CD4-positive, alpha-beta T cell treated with Interleukin-21 for 1 hour (primary cell): ENCODE results near the gene ASB16.

ENCODE experiments used
- DNase-seq: peaks from one replicate; pipeline ENCODE4 v3.0.0-alpha.2; 2020

ASB16 gene

DNA sequence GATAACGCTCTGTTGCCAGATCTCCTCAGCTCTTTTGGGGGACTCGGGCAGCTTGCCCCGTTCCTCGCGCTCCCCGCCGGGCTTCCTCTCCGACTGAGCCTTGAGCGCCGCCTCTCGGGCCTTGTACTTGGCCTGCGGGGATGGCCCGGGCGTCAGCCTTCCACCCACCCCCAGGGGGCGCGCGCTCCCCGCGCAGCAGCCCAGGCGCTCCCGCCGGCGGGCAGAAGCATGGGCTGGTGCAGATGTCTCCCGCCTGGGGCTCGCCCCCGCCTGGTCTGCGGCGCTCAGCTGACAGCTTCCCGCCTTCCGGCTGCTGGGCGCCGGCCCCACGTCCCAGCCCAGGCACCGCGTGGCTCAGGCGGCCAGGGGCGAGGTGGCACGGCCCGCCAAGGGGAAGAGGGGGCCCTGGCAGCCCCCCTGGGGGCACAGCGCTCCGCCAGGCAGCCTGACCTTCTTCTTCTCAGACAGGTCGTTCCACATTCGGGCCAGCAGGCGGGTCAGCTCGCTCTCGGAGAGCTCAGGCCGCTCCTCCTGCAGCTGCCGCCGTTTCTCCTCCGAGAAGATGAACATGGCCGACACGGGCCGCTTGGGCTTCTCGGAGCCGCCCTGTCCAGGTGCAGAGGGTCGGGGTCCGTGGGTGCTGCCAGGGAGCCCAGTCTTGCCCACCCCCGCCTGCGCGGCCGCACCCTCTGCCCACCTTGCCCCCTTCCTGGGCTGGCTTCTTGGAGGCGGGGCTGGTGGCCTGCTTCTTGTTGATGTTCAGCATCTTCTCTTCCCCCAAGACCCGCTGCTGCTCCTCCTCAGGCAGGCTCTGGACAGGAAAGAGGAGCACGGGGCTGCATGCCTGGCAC is 40.1 kb downstream of the ASB16 start:
- DNase-seq: peak; percentile 93

- no peak for DNase-seq
These were observed 41.1 kb downstream of the ASB16 start for GRCh38 chr17:44211281-44212265.

GRCh38 chr17:44212507-44213402 is 42.3 kb downstream of the ASB16 start:
- no peak for DNase-seq

DNA sequence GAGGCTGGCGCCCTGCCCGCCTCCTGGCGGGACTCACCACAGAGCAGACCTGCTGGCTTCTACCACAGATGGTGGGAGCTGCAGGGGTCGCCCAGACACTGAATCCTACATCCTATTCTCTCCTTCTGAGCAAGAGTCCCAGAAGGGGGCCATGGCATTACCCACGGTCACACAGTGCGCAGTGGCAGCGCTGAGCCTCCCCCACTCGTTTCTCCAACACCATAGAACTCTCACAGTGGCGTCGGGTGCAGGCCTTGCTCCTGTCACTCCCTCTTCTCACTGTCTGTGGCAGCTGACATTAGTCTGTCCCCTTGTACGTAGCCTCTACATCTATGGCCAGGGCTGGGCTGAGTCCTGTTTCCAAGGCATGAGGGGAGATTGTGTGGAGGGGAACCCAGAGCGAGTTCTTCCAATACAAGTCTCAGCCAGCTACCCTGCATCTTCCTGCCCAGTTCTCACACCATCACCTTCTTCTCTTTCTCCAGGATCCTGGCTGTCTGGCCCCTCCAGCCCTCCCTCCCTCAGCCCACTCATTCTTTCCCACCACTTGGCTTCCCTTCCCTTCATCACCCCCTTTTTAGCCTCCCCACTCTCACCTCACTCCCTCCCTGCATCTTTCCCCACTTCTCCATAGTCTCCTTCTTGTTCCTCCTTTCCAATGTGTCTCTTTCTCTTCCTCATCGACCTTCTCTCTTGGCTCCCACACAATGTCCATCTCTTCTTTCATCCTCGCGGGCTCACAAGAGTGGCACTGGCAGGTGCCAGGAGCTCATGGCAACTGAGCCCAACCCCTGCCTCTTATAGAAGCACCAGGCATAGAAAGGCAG is 43.1 kb downstream of the ASB16 start:
- no peak for DNase-seq

- DNase-seq: no peak
These were observed 43.7 kb downstream of the ASB16 start for GRCh38 chr17:44214230-44214494.

DNA sequence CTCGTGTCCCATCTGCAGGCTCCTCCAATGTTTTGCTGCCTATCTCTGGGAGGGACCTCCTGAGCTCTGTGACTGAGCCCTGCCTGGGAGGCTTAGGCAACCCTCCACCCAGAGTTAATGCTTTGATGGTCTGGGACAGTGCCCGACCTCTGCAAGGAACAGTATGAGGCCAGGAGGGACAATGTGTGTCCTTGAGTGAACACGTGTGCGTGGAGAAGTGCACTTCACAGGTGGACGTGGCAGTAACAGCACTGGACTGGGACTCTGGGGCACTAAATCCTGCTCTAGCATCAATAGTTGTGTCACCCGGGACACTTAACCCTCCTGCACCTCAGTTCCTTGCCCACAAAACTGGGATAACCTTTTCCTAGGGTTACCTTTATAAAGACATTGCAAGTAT is 44.4 kb downstream of the ASB16 start:
- DNase-seq: no peak

DNA sequence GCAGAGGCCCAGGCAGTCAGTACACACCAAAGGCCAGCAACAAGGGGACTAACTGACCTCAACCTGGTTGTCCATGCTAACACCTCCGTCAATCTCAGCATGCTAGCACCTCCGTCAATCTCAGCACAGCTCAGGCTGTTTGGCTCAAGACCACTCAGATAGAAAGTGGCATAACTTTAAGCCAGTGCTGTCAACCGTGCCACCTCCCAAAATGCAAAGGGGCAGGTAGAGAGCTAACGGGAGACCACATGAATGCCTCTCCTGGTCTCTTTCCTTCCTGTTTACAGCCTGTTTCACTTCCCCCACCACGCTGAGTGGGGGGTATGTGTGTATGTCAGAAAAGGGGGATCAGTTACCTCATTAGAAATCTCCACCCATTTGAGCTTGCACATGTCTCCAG is 45.7 kb downstream of the ASB16 start:
- DNase-seq: peak; percentile 56

GRCh38 chr17:44216694-44217093 is 46.2 kb downstream of the ASB16 start:
- DNase-seq: no peak

GRCh38 chr17:44217738-44218343 is 47.3 kb downstream of the ASB16 start:
- no peak for DNase-seq

DNA sequence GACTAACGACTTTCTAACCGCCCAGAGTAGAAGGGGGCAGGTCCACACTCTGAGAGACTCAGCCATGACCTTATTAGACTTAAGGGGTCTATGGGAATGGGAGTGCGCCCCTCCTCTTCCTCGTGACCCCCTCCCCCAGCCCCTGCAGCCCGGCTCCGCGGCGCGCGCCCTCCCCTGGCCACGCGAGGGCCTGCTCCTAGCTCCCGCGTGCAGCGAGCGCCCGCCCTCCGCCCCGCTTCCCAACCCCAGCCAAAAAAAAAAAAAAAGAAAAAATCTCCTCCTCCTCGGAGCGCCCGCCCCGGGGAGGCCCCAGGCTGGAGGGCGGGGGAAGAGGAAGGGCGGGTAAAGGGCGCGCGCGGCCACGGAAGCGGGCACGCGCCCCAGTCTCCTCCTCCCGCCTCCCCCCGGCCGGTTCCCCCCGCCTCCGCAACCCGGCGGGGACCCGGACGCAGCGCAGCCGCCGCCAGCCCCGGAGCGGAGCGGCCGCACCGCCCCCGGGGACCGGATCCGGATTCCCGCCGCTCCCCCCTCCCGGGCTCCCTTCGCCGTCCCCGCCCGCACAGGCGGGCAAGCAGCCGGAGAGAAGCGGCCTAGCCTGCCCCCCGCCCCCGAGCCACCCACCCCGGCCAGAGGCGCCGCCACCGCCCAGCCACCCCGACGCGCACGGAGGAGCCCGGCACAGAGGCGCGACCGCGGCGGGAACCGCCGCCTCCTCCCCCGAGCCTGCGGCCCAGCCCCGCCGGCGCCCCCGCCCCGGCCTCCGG is 48.0 kb downstream of the ASB16 start:
- peak; percentile 92 for DNase-seq

DNA sequence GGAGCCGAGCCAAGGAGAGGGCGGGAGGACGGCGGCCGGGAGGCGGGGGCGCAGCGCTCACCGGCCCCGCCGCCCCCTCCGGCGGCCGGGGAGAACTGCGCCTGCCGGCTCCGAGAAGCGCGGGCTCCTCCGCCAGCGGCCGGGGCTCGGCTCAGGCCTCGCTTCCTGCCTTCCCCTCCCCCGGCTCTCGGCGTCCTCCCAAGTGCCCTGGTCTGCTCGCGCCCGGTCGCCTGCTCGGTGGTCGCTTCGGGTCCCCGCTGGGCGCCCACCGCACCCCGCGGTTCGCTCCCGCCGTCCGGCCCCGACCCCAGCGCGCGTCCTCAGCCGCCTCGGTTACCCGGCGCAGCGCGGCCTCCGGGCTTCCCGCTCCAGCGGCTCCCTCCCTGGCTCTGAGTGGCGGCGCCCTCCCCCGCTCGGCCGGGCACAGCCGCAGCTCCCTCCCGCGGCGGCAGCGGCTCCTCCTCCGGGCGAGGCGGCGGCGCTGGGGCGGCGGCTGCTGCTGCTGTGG is 48.7 kb downstream of the ASB16 start:
- DNase-seq: peak; percentile 73

DNA sequence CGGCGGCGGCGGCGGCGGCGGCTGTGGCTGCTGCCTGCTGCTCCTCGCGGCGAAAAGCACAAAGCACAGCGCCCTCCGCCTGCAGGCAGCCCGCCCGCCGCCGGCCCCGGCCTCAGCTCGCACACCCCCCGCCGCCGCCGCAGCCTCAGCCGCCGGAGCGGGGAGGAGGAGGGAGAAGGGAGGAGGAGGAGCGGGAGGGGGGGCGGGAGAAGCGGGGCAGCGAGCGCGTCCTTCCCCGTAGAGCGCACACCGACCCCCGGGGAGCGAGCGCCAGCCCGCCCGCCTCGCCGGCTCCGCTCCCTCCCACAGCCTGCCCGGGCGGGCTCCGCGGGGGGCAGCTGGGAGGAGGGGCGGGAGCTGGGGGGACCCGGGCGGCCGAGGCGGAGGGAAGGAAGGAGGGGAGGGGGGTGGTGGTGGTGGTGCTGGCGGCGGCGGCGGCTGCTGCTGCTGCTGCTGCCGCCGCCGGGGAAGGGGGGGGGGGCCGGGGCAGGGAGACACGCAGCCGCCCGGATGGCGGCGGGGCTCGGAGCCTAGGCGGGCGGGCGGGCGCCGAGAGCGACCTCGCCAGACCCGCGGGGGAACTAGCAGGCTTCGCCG is 49.2 kb downstream of the ASB16 start, which contains the start of gene UBTF:
Gene UBTF (minus strand): TSS at position 60 of the 597 bp plus-strand sequence. CDS start 1,446 bp downstream, outside the sequence.
- peak; percentile 83 for DNase-seq

GRCh38 chr17:44220213-44221083 is 49.9 kb downstream of the ASB16 start:
- DNase-seq: peak; percentile 59

DNA sequence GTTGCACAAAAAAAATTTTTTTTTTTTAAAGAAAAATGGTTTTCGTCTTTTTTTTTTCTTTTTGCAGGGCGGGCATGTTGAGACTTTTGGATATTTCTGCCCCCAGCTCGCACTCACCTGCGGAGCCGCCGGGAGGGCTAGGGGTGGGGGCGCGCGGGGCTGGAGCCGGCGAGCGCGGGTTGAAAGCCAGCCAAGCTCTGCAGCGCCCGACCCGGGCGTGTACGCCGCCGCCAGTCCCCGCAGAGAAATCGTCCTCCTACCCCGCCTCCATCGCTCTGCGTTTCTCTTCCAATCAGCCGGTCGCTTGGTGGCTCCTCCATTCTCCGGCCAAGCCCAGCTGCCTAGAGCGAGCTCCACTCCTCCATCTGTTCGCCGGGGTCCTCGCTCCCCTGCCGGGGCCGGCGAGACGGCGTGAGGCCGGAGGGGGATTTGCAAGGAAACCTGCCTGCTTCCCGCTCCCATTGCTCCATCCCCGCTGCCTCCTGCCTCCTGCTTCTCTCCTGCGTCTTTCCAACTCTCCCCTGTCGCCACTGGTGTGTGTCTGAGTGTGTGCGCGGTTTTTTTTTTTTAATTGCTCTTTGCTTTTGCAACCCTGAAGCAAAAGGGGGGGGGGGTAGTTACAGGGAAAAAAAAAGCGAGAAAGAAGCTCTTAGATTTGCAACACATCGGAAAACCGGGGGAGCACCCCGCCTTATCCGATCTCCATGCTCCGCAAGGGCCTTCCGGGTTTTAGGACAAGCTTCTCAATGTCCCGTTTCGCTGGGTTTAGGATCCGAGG is 50.8 kb downstream of the ASB16 start:
- peak; percentile 65 for DNase-seq

GRCh38 chr17:44221862-44222111 is 51.3 kb downstream of the ASB16 start:
- no peak for DNase-seq

- DNase-seq: peak; percentile 67
These were observed 51.8 kb downstream of the ASB16 start for GRCh38 chr17:44222112-44222869.

DNA sequence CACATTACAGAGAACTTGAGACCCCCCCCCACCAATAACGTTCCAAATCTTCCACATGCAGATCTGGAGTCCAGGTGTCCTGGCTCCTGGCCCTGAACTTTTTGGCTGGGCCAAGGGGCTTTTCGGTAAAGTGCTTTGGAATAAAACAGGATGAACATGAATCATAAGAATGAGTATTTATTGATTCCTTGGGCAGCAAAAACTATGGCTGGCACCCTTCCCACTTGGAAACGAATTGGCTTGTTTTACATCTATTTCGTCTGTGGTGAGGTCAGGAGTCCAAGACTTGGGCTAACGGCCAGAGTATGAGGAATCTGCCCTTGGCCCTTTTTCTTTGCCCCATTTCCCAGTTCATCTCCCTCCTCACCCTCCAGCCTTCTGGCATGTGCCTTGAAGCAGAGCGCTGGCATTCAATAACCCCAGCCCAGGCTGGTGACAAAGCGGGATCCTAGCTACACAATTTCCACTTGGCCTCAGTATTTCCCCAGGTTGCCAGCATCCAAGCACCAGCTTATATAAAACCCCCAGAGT is 53.1 kb downstream of the ASB16 start:
- no peak for DNase-seq
